GM13977 (cell line): Measurements from ENCODE around the gene KLRC4.
"Not testable (repeated sequence)": the region's sequence is repeated elsewhere in the genome, so short reads cannot be mapped to it uniquely, and the experiment has no call there.

Experiments
- DNase-seq: peaks from one replicate; pipeline ENCODE4 v3.0.0; 2012; ENCODE audit warnings: low spot score
- CTCF ChIP-seq: IDR thresholded peaks from 2 replicates; pipeline ENCODE4 v1.5.1; 2012; ENCODE audit warnings: mild to moderate bottlenecking, control low read depth; ENCODE audit not compliant: insufficient read depth; ENCODE audit errors: extremely low read depth, missing control alignments
- in situ Hi-C: fragments of 300-500 bp; cut with MboI; formaldehyde crosslinking; loops from one replicate; pipeline ENCODE4 v1.12.0; 2022; ENCODE audit warnings: low sequenced_read_pairs, low pct_unique_long_range_greater_than_20kb, mixed read lengths, inconsistent platforms; ENCODE audit not compliant: unreplicated experiment

The KLRC4 gene

GRCh38 chr12:10437601-10438000 is 28.0 kb upstream of the KLRC4 start:
- in situ Hi-C loops, DNase-seq: not testable (repeated sequence)

GRCh38 chr12:10435816-10436215 is 26.3 kb upstream of the KLRC4 start, which contains the start of gene KLRC2:
KLRC2 (minus strand) TSS chr12:10436010; CDS start chr12:10435986, 24 bp downstream.
- in situ Hi-C loops, DNase-seq: not testable (repeated sequence)

GRCh38 chr12:10430623-10431022 is 21.1 kb upstream of the KLRC4 start:
- in situ Hi-C loops, DNase-seq: not testable (repeated sequence)

GRCh38 chr12:10425938-10426337 is 16.4 kb upstream of the KLRC4 start:
- DNase-seq, in situ Hi-C loops: not testable (repeated sequence)

- DNase-seq, in situ Hi-C loops: not testable (repeated sequence)
These were observed 14.8 kb upstream of the KLRC4 start for GRCh38 chr12:10424260-10424899.

GRCh38 chr12:10422159-10422558 is 12.6 kb upstream of the KLRC4 start:
- DNase-seq, in situ Hi-C loops: not testable (repeated sequence)

GRCh38 chr12:10420334-10420733 is 10.8 kb upstream of the KLRC4 start, which contains the start of gene KLRC3:
KLRC3 (minus strand) TSS chr12:10420595; CDS start chr12:10420550, 45 bp downstream.
- in situ Hi-C loops, DNase-seq: not testable (repeated sequence)

- no peak for DNase-seq
- TF ChIP-seq CTCF = no peak
- in situ Hi-C loops = no loop called here
These were observed 715 bp downstream of the KLRC4 start for GRCh38 chr12:10408842-10409241.

GRCh38 chr12:10406725-10407124 is 2.8 kb downstream of the KLRC4 start:
- no peak for DNase-seq
- in situ Hi-C loops = no loop called here
- no peak for TF ChIP-seq CTCF

GRCh38 chr12:10405294-10405693 is 4.3 kb downstream of the KLRC4 start:
- in situ Hi-C loops = no loop called here
- no peak for TF ChIP-seq CTCF
- DNase-seq = no peak

- DNase-seq = no peak
- no peak for TF ChIP-seq CTCF
- in situ Hi-C loops = no loop called here
These were observed 4.8 kb downstream of the KLRC4 start for GRCh38 chr12:10404798-10405197.
